ES-I3 (cell line): ENCODE results near the gene MSMB.
"Not testable (repeated sequence)": the region's sequence is repeated elsewhere in the genome, so short reads cannot be mapped to it uniquely, and the experiment has no call there.

Source experiments
- H3K36me3 ChIP-seq: 2 replicates; pipeline ENCODE4 v1.6.1; 2013; ENCODE audit warnings: mild to moderate bottlenecking, low read length, control low read depth, moderate library complexity; ENCODE audit not compliant: insufficient read depth
- H3K4me1 ChIP-seq: 2 replicates; pipeline ENCODE4 v1.6.1; 2013; ENCODE audit warnings: mild to moderate bottlenecking, control low read depth, low read length; ENCODE audit not compliant: insufficient read depth
- H3K9ac ChIP-seq: 2 replicates; pipeline ENCODE4 v1.6.1; 2013; ENCODE audit warnings: low read depth, mild to moderate bottlenecking, low read length, moderate library complexity
- H3K9me3 ChIP-seq: 2 replicates; pipeline ENCODE4 v1.6.1; 2013; ENCODE audit warnings: mild to moderate bottlenecking, low read length, moderate library complexity; ENCODE audit not compliant: control insufficient read depth, insufficient read depth

Gene MSMB

DNA sequence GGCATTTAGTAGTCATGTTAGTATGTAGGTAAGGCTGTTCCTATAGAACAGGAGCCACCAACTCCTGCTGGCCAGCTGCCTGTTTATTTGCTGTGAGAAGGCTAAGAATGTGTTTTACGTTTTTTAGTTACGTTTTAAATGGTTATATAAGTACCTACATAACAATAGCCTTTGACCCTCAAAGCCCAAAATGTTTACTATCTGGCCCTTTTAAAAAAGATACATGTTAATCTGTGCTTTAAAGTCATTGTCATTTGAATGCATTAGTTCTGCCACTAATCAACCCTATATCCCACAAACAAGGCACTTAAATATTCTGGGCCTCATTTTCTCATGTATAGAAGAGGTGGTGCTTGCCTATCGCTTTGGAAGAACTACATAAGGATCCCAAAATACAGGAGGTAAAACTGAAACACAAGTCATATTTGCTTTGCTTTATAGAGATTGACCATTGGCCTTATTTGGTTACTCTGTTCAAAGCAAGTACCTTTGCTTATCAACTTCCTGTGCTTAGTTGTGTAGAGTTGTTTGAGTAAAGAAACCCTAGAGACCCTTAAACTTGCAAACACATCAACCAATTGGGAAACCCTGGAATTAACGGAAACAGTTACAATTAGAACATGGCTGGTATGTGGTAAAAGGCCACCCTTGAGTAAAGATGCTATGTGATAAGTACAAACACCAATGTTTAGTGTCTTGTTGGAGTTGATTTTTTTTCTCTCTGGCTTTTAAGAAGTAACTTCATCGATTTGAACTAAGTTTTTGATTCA, 47.9 kb downstream of the MSMB start:
- no peak overlapping the region for H3K9ac ChIP-seq
- H3K4me1 ChIP-seq: peaks cover 11% of the 10 kb centered on the region; the same call in 1 of the 2 replicates
- H3K36me3 ChIP-seq: peaks cover 20% of the 10 kb centered on the region
- H3K9me3 ChIP-seq: no peaks in the 10 kb centered on the region

DNA sequence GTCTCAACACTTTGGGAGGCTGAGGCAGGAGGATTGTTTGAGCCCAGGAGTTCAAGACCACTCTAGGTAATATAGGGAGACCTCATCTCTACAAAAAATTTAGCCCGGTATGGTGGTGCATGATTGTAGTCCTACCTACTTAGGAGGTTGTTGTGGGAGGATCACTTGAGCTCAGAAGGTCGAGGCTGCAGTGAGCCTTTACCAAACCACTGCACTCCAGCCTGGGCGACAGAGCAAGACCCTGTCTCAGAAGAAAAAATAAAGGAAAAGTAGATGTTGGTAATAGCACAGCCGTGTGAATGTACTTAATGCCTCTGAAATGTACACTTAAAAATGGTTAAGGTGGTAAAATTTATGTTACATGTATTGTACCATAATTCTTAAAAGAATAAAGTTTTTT, 48.5 kb downstream of the MSMB start:
- H3K36me3 ChIP-seq: peaks cover 16% of the 10 kb centered on the region
- no peaks in the 10 kb centered on the region for H3K9me3 ChIP-seq
- H3K9ac ChIP-seq: no peak overlapping the region
- peaks cover 11% of the 10 kb centered on the region; the same call in 1 of the 2 replicates for H3K4me1 ChIP-seq

DNA sequence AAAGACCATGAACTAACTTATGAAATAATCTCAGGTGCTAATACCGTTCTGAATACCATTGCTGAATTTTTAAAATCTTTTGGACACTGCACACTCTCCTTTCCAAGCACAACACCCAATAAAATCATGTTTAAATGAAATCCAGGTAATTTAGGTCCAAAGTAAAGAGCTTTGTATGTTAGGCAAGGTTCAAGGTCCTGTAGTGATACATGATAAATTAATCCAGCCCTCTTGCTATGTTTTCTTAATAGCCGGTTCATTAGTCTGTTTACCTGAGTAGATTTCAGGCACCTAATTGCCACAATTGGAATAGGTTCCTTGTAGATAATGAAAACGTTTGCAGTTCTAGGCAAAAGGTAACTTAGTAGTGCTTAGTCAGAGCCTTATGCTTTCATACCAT, 60.5 kb downstream of the MSMB start:
- not testable (repeated sequence) for H3K36me3 ChIP-seq, H3K4me1 ChIP-seq

DNA sequence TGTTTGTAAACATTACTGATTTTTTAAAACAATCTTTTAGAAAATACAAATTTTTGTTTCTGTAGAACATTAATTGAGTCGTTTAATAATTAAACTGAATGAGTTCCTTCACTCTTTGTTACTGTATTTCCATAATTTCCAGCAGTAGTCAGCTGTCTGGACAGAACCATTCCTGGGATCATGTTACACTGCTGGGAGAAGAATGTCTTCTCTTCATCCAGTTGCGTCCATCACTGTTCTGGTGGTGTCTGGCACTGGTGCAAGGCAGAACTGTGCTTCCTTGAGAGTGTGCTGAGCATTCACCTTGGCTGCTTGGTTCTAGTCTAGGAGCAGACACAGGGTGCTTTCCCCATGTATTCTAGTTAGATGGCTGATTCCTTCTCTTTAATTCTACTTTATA, 61.6 kb downstream of the MSMB start:
- H3K9me3 ChIP-seq, H3K9ac ChIP-seq, H3K4me1 ChIP-seq, H3K36me3 ChIP-seq: not testable (repeated sequence)

More for the DNA sequence above, 60.5 kb downstream of the MSMB start:
- not testable (repeated sequence) for H3K9ac ChIP-seq, H3K9me3 ChIP-seq

DNA sequence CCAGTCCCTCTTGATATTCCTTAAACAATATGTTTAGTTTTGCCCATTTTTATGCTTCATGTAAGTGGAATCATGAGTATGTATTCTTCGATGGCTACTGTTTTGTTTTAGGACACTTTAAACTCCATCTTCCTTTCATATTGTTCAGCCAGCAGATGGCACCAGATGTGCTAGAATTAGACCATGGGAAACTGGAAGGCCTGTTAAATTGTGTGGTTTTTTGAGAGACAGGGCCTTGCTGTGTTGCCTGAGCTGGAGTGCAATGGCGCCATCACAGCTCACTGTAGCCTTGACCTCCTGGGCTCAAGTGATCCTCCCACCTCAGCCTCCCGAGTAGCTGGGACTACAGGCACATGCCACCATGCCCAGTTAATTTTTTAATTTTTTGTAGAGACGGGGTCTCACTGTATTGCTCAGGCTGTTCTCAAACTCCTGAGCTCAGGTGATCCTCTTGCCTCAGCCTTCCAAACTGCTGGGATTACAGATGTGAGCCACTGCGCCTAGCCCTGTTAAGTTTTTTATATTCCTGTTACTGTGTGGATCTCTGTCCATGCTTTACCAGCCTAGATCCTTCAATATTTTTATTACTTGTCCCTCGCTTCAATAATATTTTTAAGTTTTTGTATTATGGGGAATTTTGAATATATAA, 62.4 kb downstream of the MSMB start:
- not testable (repeated sequence) for H3K36me3 ChIP-seq, H3K9me3 ChIP-seq, H3K4me1 ChIP-seq, H3K9ac ChIP-seq
